HG03457 (cell line): ENCODE data around the gene DIO3.

Experiments used
- ATAC-seq: cut with Tn5 transposase; IDR thresholded peaks from one replicate; pipeline ENCODE4 v1.9.1; 2021; ENCODE audit warnings: moderate number of reproducible peaks; ENCODE audit not compliant: unreplicated experiment

Gene DIO3

DNA sequence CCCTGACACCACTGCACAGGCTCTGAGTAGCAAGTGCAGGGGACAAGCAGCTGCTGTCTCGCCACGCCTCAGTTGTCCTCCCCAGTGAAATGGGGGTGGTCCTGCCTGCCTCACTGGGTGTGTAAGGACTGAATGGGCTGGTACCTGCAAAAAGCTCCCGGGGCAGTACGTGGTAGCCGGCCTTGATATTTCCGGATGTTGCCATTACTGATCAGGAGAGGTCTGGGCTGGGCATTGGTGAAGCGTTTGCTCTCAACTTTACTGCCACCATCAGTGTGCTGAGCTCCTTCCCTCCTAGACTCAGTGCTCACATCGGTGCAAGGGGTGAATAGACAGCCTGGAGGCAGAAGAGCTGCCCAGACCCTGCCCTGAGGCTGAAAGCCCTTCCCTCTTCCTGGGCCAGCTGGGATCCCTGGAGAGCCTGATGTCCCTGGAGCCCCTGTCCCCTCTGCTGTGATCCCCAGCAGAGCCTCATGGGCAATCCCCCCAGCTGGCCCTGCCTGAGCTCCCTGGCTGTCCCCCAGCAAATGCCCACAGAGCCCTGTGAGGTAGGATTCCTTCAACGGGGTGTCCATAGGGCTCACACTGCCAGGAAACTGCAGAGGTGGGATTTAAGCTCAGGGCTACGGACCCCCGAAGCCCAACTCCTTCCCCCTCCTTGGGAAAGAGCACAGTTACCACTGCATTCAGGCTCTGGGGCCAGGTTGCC, 18.2 kb downstream of the DIO3 start:
- no peak for ATAC-seq

DNA sequence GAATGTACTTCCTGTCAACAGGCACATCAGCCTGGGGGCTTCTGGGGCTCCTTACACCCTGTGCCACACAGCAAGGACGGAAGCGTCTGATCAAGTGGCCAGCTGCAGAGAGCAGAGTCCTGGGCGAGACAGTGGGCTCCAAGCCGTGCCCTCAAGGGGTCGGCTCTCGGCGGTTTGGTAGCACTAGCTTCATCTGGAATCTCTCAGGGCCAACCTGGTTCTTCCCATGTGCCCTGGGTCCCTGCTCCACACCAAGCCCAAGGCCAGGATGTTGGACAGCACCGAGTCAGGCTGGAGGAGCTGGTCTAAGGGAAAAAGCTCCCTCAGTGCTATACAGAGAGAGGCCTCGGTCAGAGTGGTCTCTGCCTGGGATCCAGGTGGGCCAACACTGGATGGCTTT, 20.5 kb downstream of the DIO3 start:
- ATAC-seq: no peak

DNA sequence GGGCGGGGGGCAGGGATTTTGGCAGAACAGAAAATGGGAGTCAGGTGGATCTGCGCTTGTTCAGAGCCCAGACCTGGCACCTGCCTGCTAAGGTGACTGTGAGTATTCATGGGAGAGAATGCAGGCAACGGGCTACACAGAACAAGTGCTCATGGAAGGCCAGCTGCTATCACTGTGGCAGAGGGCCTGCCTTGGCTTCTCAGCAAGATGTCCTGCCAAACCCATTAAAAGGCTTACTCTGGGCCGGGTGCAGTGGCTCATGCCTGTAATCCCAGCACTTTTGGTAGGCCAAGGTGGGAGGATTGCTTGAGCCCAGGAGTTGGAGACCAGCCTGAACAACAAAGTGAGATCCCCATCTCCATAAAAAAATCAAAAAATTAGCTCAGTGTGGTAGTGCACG, 21.0 kb downstream of the DIO3 start:
- no peak for ATAC-seq

DNA sequence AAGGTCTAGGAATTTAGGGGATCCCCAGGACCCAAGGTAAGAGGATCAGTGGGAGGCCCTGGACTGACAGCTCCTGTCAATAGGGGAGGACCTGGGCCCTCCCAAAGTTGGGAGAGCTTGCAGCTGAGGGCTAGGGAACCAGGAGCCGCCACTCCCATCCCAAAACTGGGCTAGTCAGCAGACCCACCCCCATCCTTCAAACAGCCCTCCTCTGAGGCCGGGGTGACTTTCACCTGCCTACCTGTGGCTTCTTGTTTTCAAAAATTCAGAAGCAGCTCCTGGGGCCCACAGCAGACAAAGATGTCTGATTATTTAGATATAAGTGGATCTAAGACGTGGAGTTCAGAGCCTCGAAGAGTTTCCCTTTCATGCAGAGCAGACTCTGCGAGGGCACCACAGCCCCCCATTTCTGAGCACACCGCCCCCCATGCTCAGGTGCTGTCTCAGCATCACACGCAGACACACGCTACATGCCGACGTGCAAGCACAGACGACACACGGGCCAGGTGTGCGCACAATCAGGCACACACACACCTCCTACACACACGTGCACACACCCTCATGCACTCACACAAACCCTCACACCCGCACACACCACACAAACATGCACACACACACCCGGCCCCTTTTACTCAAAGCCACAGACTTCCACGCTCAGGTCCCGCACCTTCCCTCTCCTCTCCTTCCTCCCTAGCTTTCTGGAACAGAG, 21.9 kb downstream of the DIO3 start:
- no peak for ATAC-seq

DNA sequence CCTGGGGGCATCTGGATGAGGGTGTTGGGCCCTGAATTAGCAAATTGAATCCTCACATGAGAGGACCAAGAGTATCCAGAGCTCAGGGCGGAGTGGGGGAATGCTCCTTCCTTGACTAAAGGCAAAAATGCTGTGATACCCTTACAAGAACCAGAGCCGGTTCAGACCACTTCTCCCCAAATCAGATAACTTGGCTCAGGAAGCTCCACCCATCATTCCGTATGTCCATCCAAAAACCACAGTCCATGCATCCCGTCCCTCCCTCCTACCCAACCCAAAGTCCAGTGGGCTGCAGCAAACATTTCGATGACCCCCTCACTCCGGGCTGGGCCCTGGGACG, 22.4 kb downstream of the DIO3 start:
- no peak for ATAC-seq

DNA sequence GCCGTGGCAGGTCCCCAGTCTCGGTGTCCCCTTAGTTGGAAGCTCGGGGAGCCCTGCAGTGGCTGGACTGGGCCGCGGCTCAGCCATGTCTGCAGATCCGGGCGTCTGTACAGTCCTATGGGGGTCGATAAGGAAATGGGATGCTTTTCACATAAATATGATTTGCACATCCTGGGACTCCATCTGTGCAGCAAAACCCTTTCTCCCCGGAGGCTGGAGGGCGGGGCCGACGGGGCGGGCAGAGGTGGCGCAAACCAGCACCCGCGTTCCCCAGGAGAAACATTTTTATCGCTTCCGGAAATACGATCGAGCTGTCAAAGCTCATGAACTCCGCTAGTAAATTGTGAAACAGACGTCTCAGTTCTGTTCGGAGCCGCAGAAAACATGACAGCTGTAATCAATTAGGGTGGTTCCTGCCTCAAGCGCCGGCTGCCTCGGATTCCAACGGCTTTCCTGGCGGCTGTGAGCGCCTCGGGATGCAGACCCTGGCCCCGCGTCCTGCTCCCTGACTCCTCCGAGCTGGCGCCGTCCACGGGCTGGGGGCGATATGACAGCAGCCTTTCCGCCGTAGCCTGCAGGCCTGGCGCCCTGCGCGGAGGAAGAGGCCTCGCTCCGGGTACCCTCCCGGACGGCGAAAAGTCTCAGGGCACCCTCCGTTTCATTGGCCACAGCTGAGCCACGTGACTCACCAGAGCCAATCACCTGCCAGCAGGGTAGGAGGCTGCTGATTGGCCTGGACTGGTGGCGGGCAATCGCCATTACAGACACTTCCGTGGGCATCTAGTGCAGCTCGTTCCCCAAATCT, 23.0 kb downstream of the DIO3 start:
- ATAC-seq: no peak

DNA sequence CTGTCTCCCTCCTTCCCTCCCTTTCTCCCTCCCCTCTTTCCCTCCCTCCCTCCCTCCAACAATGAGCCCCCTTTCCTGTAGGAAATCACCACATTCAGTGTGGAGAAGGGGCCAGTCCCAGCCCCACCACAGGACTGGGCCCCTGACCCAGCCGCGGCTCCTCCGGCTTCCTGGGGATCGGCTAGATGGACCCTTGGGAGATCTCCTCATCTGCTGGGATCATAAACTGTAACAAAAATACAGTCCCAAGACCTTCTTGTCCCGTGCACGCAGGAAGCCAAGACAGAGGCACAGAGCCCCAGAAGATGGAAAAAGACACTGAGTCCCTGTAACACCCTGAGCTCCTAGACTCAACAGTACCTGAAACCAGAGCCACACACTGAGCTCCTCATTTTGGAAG, 23.9 kb downstream of the DIO3 start:
- ATAC-seq: no peak

DNA sequence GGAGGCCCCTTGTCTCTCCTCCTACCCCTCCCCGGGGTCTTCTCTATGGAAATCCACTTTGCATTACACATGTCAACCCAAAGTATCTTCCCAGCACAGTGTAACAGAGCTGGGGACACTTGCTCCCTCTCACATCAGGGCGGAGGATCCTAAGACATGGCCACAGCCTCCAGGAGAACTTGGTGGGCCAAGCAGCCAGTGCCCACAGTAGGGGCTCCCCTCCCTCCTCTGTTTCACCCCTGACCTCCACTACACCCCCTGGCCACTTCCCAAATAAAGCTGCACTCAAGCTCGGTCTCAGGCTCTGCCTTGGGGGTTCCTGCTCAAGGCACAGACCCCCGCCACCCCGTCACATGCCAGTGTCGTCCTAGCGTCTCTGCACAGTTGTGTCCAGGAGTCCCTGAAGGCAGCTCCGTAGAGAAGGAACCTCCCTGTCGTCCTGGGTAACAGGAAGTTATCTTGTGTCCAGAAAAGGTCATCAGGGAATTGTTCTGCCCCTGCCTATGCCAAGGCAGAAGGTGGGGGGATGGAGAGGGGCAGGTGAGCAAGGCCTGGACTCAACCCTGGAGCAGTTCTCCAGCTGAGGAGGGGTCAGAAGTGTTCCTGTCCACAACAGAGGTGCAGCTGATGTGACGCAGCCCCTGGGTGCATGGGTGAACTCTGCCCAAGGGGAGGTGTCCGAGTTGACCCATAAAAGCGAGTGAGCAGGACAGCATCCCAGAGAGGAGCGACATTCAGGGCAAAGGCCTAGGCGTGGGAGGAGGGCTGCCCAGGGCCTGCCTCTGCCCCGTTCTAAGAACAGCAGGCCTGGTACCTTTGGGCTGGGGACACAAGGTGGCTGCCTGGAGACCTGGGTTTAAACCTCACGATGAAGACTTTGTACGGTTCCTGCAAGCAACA, 25.5 kb downstream of the DIO3 start:
- no peak for ATAC-seq

DNA sequence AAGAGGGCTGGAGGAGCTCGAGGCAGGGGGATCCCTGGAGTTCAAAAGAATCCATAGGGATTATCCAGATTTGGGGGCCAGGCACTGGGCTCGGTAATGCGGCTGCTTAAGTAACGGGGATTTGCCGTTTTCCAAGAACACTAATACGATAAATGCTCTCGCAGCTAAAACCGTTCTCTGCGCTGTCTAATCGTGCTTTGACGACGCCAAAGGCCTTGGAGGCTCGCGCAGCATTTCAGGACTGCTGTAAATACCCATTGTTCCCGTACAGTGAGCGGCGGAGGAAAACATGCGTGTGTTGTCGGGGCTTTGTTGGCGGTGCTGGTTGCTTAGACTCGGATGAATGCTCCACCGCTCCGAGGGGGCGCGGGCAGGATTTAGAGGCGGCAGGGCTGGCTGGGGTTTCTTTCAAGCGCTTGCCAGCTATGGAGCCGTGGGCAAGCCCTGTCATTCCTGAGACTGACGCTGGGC, 26.2 kb downstream of the DIO3 start:
- ATAC-seq: no peak

DNA sequence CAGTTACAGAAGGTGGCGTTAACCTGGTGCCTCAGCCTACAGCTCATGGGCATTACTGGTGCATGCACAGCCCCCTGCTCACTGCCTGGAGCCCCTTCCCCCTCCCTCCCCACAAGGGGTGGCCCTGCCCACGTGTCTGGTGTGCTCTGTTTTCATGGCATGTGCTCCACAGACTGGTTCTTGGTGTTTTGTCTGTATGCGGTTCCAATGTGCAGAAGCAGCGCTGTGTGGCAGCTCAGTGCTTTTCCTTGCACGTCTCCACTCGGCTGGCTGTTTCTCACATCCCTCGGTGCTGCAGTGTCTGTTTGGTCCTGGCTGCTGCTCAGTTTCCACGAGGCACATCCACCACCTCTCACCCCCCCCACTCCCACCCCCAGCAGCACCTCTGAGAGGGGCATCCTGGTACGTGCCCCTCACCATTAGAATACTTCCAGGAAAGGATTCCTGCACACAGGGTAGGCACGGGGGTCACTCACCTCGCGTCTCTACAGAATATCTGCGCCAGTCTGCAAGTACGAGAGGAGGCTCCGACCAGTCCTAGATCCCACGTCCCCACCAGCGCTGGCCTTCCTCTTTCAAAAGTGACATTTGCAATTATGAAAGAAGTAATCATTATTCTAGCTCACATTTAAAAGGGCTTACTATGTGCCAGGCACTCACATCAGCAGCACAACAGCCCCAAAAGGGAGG, 27.1 kb downstream of the DIO3 start:
- ATAC-seq: no peak

DNA sequence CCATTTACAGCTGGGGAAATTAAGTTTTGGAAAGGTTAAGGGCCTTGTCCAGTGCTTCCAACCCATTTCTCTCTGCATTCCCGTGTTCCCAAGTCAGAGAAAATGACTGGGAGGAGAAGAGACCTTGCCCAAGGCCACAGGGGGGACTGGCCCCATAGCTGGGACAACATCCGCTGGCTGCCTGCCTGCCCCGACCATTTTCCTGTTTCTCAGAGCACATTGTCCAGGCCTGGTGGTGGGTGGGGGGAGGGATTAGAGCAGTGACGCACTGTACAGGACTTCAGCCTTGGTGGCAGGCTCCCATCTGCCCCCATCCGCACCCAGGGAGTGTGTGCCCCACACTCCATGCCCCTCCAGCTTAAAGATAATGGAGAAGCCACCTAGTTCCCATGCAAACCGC, 27.7 kb downstream of the DIO3 start:
- no peak for ATAC-seq

DNA sequence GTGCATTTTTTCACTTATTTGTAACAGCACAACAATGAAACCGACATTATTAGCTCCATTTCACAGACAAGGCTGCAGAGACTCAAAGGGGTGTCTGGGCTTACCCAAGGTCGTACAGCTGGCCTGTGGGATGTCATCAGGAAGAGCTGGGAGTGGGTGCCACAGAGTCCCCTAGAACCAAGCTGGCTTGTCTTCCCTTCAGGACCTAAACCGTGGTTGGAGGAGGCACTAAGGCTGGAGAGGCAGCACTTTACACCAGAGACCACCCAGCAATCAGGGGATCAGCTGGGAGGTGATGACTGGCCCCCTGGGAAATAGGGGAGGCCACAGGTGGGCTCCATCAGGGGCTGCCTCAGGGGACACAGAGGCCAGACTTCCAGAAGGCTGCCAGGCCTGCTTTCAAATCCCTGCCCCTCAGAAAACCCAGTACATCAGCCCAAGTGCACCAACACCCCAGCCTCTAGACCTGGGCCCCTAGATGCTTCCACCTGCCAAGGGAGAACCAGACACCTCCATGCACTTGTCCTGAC, 28.3 kb downstream of the DIO3 start:
- ATAC-seq: no peak

DNA sequence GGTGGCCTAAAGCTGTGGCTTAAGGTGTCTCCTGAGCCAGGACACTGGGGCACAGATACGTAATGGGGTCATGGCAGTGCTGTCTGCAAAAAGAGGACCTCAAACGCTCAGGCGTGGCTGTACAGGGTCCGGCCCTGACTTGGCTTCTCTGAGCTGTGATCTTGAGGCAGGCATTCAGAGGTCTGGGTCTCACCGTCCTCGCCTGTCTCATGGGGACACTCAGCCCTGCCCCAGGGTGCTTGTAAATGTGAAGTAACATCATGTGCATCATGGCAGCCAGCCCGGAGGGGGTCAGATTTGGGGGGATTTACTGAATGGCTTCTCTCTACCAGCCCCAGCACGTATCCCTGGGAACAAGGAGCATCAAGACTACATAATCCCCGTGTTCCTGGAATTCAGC, 28.8 kb downstream of the DIO3 start:
- no peak for ATAC-seq

DNA sequence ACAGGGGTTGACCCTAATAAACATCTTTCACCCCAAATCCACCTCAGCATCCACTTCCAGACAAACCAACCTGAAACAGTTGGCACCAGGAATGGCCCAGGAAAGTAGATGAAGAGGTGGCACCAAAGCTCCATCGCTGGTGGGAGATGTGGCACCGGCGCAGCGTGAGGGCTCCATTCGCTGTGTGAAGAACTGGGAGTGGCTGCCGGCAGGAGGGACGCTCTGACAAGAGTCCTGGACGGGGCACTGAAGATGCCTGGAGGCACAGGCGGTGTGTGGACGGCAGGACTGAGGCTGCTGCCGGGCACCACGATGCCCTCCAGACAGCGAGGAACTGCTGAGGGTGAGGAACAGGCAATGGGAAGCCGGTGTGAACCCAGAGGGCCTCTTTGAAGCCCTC, 29.3 kb downstream of the DIO3 start:
- no peak for ATAC-seq

DNA sequence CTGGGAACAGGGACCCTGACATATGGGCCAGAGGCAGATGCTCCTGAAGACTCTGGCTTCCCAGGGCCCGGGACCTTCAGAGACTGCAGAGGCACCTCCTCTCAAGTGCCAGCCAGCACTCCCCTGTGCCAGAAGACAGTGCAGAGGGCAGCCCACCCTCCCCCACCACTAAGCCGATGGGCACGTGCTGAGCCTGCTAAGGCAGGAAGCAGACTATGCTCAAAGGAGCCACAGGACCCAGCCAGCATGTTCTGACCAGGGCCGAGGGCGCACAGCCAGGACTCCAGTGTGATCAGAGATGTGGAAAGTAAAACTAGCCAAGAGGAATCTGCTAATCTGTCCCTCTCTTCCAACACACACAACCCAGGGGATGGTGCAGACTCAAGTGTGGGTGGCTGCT, 29.8 kb downstream of the DIO3 start:
- no peak for ATAC-seq

DNA sequence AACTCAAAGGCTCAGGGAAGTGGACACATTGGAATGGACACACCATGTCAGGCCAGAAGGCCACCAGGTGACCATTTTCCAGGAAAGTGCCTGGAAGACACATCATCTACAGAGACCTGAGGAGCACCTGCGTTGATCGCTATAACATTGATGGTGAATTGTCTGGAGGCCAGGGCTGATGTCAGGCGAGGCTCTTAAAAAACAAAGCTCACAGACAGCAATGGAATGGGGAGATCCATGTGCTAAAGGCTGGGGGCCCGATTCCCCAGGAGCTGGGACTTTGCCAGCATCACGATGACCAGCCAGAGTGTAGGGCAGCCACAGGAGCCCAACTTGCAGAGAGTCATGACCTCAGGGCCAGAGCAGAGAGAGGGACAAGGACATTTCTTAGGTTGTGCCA, 30.3 kb downstream of the DIO3 start:
- no peak for ATAC-seq

DNA sequence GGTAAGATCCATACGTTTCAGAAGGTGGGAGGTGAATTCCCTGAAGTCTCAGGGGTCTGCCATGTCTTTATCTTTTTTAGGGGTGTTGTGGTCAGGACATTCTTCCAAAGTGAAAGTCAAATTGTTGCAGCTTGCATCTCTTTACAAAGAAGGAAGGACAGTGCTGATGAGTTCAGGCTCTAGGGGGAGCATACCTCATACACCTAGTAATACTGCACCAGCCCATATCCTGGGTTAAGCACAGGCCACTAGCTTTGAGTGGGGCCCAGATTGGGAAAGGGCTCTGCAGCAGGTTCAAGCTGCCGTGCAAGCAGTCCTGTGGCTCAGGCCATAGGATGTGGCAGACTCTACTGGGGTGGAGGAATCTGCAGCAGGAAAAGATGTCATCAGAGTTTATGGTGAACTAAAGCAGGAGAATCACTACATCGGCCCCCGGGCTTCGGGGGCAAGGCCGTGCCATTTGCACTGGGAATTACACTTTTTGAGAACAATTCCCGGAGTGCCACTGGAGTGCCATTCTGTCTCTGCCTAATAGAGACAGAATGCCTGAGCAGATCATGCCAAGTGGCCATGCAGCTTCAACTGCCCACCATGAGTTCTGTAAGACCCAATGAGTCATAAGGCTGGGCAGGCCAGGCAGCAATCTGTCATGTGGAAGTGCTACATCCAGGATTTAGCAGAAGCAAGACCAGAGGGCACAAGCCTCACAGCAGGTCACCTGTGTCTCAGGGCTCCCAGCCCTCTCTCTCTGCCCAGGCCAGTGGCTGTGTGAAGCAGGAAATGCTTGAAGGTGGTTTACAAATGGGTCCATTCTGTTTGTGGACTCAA, 32.3 kb downstream of the DIO3 start:
- ATAC-seq: no peak

DNA sequence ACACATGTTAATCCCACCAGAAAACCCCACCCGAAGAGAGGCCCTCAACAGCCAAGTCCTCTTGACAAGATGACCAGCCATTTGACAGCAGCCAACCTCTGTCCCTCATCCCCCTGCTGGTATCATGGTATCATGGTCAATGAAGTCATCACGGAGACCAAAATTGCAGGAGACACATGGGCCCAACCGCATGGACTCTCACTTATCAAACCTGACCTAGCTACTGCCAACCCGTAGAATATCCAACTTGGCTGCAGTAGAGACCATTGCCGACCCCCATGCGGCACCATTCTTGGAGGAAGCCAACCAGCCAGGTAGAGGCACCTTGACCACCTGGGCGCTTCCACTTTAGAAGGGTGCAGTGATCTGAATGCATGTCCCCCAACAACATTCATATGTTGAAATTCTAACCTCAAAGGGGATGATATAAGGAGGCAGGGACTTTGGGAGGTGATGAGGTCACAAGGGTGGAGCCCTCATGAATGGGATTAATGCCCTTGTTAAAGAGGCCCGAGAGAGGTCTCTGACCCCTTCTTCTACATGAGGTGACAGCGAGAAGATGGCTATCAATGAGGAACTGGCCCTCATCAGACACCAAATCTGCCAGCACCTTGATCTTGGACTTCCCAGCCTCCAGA, 33.3 kb downstream of the DIO3 start:
- ATAC-seq: no peak

DNA sequence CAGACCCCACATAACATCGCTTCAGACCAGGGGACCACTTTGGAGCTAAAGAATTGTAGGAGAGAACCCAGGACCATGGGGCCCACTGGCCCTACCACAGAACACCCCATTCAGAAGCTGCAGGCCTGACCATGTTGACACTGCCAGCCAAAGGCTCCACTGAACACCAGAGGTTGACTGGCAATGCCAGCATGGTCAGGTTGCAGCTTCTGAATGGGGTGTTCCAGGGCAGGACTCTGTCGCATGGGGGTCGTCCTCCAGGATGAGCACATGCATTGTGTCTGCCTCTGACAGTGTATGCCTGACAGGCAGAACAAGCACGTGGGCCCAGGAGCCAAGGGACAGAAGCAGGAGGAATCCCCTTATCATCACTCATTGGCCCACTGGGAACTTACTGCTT, 34.1 kb downstream of the DIO3 start:
- no peak for ATAC-seq
